ENCODE data around the gene PPM1L.
"Not testable (repeated sequence)": the region's sequence is repeated elsewhere in the genome, so short reads cannot be mapped to it uniquely, and the experiment has no call there.

The PPM1L gene

GRCh38 chr3:160941885-160942494, 186.0 kb downstream of the PPM1L start:
- DNase-seq, result peak; percentile 27

- DNase-seq, result no peak
These were observed 188.0 kb downstream of the PPM1L start for GRCh38 chr3:160943996-160944395.

GRCh38 chr3:160945336-160945735, 189.3 kb downstream of the PPM1L start:
- DNase-seq, result no peak

- DNase-seq, result no peak
These were observed 192.2 kb downstream of the PPM1L start for GRCh38 chr3:160948273-160948672.

GRCh38 chr3:160949460-160949859, 193.4 kb downstream of the PPM1L start:
- no peak for DNase-seq

- DNase-seq, result no peak
These were observed 194.5 kb downstream of the PPM1L start for GRCh38 chr3:160950542-160950941.

GRCh38 chr3:160950954-160951353, 194.9 kb downstream of the PPM1L start:
- no peak for DNase-seq

GRCh38 chr3:160951642-160952487, 195.8 kb downstream of the PPM1L start:
- no peak for DNase-seq

GRCh38 chr3:160953686-160954085, 197.7 kb downstream of the PPM1L start:
- DNase-seq, result no peak

- no peak for DNase-seq
These were observed 200.8 kb downstream of the PPM1L start for GRCh38 chr3:160956785-160957184.

GRCh38 chr3:160960568-160960967, 204.5 kb downstream of the PPM1L start:
- no peak for DNase-seq

GRCh38 chr3:160963949-160964348, 207.9 kb downstream of the PPM1L start:
- no peak for DNase-seq

- no peak for DNase-seq
These were observed 212.7 kb downstream of the PPM1L start for GRCh38 chr3:160968761-160969160.

- no peak for DNase-seq
These were observed 217.2 kb downstream of the PPM1L start for GRCh38 chr3:160973067-160973809.

- DNase-seq, result no peak
These were observed 221.7 kb downstream of the PPM1L start for GRCh38 chr3:160977773-160978172.

GRCh38 chr3:160980740-160981139, 224.7 kb downstream of the PPM1L start:
- no peak for DNase-seq

GRCh38 chr3:160981217-160981938, 225.3 kb downstream of the PPM1L start:
- no peak for DNase-seq

- no peak for DNase-seq
These were observed 226.5 kb downstream of the PPM1L start for GRCh38 chr3:160982491-160982890.

GRCh38 chr3:160983900-160984299, 227.9 kb downstream of the PPM1L start:
- DNase-seq, result not testable (repeated sequence)

- no peak for DNase-seq
These were observed 230.0 kb downstream of the PPM1L start for GRCh38 chr3:160986069-160986468.

- no peak for DNase-seq
These were observed 232.2 kb downstream of the PPM1L start for GRCh38 chr3:160987982-160988964.

GRCh38 chr3:160990446-160990845, 234.4 kb downstream of the PPM1L start:
- no peak for DNase-seq

Data from activated effector memory CD4-positive, alpha-beta T cell treated with Interleukin-2 at 50 U/mL for 16 hours (primary cell).